T47D (cell line): ENCODE results near the gene AFMID.

Source experiments
- DNase-seq, 2 experiments: peaks; one replicate each; pipeline versions ENCODE4 v3.0.0 to v3.0.0-alpha.2; 2011 to 2012; ENCODE audit warnings: low read depth in 1 of 2, low spot score in 1 of 2
- JUND ChIP-seq: IDR thresholded peaks from 2 replicates; pipeline ENCODE4 v1.6.1; 2012; ENCODE audit warnings: low read depth
- in situ Hi-C: cut with HindIII; loops from 2 replicates; pipeline ENCODE4 v1.10.0; 2016; ENCODE audit warnings: low sequenced_read_pairs, low pct_unique_long_range_greater_than_20kb

Gene AFMID

GRCh38 chr17:78225088-78225865 is 38.1 kb downstream of the AFMID start:
- no peak for DNase-seq
- in situ Hi-C loops = no loop called here
- no peak for TF ChIP-seq JUND

DNA sequence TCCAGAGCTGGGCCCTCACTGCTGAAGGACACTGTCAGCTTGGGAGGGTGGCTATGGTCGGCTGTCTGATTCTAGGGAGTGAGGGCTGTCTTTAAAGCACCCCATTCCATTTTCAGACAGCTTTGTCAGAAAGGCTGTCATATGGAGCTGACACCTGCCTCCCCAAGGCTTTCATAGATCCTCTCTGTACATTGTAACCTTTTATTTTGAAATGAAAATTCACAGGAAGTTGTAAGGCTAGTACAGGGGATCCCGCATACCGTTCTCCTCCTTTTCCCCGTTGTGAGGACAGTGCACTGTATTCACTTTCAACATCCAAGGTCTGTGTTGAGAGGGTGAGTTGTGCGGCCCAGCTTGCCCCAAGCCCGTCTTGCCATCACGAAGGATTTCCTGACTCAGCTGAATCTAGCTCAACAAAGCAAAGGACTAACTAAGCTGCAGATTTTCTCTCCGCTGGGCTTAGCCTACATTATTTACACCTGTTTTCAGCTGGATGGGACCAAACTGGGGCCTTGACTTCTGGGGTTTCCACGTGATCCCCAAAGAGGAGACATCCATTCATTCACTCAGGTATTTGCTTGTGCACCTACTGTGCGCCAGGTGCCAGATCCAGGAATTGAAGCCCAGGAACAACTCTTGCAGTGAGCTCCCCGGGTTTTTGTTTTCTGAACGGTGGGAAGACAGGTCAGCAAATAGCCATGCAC is 39.0 kb downstream of the AFMID start:
- in situ Hi-C loops = no loop called here
- no peak for TF ChIP-seq JUND
- DNase-seq = no peak

DNA sequence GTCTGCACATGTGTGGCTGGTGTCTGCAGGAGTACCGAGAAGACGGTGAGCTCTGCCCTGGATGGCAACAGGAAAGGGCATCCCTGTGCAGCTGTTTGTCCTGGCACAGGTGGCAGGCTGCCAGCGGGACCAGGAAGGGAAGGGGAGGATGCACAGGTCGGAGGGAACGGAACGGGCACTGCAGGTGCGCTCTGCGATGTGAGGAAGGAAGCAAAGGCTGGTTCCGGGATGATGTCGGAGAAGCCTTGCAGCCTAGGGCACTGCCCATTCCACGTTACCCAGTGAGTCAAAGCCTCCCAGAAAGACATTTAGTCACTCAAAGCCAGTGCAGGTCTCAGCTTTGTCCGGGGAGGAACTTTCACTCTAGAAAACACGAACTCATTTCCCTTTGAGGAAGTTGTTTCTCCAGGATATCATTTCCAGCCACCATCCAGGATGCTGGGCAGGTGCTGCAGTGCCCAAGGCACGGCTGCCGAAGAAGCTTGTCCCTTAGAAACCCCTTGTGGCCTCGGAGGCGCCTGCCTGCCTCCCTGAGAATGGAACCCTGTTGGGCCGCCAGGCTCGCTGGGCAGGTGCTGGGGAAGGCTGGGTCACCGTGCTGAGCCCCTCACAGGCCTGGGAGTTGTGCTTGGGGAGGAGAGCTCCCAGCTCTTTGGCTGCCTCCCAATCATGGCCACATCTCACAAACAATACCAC is 39.7 kb downstream of the AFMID start:
- TF ChIP-seq JUND = no peak
- peak in 1 of 2 experiments; percentile 57 for DNase-seq
- in situ Hi-C loops = no loop called here

DNA sequence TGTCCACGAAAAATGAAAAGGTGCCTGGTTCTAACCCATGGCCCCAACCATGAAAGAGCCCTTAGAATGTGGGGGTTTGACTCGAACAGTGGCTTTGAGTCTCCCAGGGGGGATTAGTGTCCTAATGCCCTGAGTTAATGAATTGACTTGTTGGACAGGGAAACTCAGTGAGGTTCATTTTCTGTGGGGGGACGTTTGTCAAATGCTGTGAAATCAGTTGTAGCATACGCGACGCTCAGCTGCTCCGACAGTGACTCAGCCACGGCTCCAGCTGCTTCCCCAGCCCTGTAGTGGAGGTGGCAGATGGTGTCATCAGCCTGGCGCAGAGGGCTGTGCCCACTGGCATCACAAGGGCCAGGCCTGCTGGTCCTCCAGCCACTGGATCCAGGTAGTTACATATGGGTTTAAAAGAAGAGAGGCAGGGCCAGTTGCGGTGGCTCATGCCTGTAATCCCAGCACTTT is 40.3 kb downstream of the AFMID start:
- in situ Hi-C loops = no loop called here
- no peak for TF ChIP-seq JUND
- no peak for DNase-seq

- in situ Hi-C loops = no loop called here
- DNase-seq = no peak
- TF ChIP-seq JUND = no peak
Observed at GRCh38 chr17:78228176-78228575, 41.0 kb downstream of the AFMID start.

DNA sequence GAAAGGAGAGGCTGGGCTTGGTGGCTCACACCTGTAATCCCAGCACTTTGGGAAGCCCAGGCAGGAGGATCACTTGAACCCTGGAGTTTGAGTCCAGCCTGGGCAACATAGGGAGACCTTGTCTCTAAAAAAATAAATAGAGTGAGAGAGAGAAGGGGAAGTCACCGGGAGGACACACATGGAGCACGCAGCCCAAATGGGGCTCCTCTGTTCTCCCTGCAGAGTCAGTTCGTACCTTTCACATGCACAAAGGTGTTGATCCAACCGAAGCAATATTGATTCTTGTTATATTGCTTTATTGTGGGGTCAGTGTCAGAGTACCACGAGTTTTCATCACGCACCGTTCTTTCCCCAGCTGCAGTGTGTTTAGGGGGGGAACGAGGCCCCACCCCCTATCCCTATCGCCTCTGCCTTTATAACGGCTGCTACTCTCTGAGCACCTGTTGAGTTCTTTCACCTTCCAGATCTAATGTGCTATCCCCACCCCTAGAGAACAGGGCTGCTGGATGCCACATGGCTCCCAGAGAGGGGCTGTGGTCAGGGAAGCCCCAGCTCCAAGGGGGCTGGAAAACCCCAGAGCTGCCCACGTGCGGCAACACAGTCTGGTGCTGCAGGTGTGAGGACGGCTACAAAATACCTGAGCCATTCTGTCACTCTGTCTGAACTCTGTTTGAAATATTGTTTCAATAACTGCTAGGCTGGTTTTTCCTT is 43.2 kb downstream of the AFMID start:
- TF ChIP-seq JUND = no peak
- in situ Hi-C loops = no loop called here
- DNase-seq = no peak

GRCh38 chr17:78230996-78231935 is 44.1 kb downstream of the AFMID start, which contains the start of gene TMEM235:
TSS of gene TMEM235 (plus strand) at chr17:78231631. CDS start at chr17:78232024, 393 bp downstream.
- no peak for TF ChIP-seq JUND
- in situ Hi-C loops = no loop called here
- peak in 1 of 2 experiments; percentile 76 for DNase-seq

- no peak for DNase-seq
- in situ Hi-C loops = no loop called here
- no peak for TF ChIP-seq JUND
Observed at GRCh38 chr17:78231991-78232858, 45.1 kb downstream of the AFMID start.

DNA sequence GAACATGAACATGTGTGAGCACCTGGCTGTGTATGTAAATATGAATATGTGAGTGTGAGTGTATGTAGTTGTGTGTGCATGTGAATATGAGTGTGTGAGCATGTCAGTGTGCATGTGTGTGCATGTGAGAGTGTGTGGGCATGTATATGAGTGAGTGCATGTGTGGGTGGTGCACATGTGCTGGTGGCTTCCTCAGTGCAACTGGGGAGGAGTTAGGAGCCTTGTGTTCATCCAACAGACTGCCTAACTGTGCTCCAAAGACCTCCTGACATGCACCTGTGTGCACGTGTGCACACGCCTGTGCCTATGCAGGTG is 45.7 kb downstream of the AFMID start:
- no peak for DNase-seq
- TF ChIP-seq JUND = no peak
- in situ Hi-C loops = no loop called here

DNA sequence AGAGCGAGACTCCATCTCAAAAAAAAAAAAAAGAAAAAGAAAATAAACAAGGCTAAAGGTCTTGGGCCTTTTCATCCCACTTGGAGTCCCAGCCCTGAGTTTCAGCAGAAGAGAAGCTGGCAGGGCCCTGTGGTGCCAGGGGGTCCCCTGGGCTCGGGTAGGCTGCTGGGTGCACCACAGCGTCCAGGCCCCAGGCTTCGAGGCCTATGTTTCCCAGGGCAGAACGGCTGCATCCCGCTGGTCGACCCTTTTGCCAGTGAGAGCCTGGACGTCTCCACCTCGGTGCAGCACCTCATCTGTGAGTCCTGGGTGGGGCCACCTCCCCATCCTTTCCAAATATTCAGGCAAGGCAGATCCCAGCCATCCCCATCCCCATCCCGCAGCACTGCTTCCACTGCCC is 46.5 kb downstream of the AFMID start:
- TF ChIP-seq JUND = no peak
- in situ Hi-C loops = no loop called here

More for the DNA sequence above, 46.5 kb downstream of the AFMID start:
- DNase-seq = no peak
